Cardiac septum (tissue), 1 donor: Measurements from ENCODE around the gene KIR2DL4. TPM values are rescaled to one million over a fixed set of nuclear protein-coding genes. Genes with fewer than 3 reads are reported as not detected.
"Not testable (repeated sequence)": the region's sequence is repeated elsewhere in the genome, so short reads cannot be mapped to it uniquely, and the experiment has no call there.

ENCODE experiments used
- DNase-seq: peaks from one replicate; pipeline ENCODE4 v3.0.0-alpha.2; 2020; ENCODE audit warnings: low spot score
- intact Hi-C: fragments of 100-400 bp; cut with DNase I; formaldehyde crosslinking; loops from one replicate; pipeline ENCODE4 v1.14.0; 2022
- total RNA-seq: library from RNA; stranded (reverse); fragmentation: NEBNext Ultra II Directional; extraction: Animal tissue kit (Norgen Biotek cat#: 25700); gene quantifications from one replicate; pipeline ENCODE4 v1.2.1, GENCODE V29; 2021
- donor health status: DM: no; HTN: no; CAD: no.

Gene KIR2DL4
- total RNA-seq, 1 donor from 2014 or later, result not detected

DNA sequence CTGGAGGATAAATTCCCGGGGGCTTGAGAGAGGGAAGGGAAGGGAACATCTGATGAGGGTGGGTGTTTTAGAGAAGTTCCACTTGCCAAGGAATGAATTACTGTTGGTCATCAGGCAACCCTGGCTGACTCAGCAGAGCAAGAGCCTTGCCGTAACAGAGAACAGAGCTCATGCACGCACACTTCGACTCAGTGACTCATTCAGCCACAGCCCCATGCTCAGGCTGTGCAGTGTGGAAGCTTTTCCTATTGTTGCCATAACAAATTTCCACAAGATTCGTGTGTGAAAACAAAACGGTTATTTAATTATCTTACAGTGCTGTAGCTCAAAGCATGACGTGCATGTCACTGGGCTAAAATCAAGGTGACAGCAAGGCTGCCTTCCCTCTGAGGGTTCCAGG is 56.0 kb downstream of the KIR2DL4 start:
- intact Hi-C loops, result not testable (repeated sequence)
- DNase-seq, result peak; percentile 81

GRCh38 chr19:54863459-54863858 is 60.0 kb downstream of the KIR2DL4 start:
- intact Hi-C loops, DNase-seq: not testable (repeated sequence)

Other genes with a start within 250 kb of the KIR2DL4 start
- gene LILRA2, start 229.8 kb upstream of the KIR2DL4 start, total RNA-seq, result 1.3 TPM
- gene LILRA1, start 210.0 kb upstream of the KIR2DL4 start, total RNA-seq, result 0.51 TPM
- 1.5 TPM for gene LILRB1, start 173.1 kb upstream of the KIR2DL4 start, total RNA-seq
- gene LILRB4, start 140.6 kb upstream of the KIR2DL4 start, total RNA-seq, result 1.2 TPM
- not detected for gene KIR3DL3, start 79.2 kb upstream of the KIR2DL4 start, total RNA-seq
- not detected for gene KIR2DL3, start 65.1 kb upstream of the KIR2DL4 start, total RNA-seq
- gene KIR2DL1, start 33.8 kb upstream of the KIR2DL4 start, total RNA-seq, result not detected
- gene KIR3DL1, start 12.9 kb downstream of the KIR2DL4 start, total RNA-seq, result not detected
- gene KIR2DS4, start 29.1 kb downstream of the KIR2DL4 start, total RNA-seq, result not detected
- gene KIR3DL2, start 46.8 kb downstream of the KIR2DL4 start, total RNA-seq, result not detected
- gene FCAR, start 70.6 kb downstream of the KIR2DL4 start, total RNA-seq, result 0.70 TPM
- not detected for gene NCR1, start 102.5 kb downstream of the KIR2DL4 start, total RNA-seq
- not detected for gene NLRP7, start 143.9 kb downstream of the KIR2DL4 start, total RNA-seq
- 0.86 TPM for gene NLRP2, start 162.8 kb downstream of the KIR2DL4 start, total RNA-seq
- 0.65 TPM for gene GP6, start 234.7 kb downstream of the KIR2DL4 start, total RNA-seq